GM03348 (cell line): ENCODE data around the gene FAM72A.
"Not testable (repeated sequence)": the region's sequence is repeated elsewhere in the genome, so short reads cannot be mapped to it uniquely, and the experiment has no call there.

Source experiments
- DNase-seq: peaks from one replicate; pipeline ENCODE4 v3.0.0; 2012; ENCODE audit warnings: low spot score

Gene FAM72A

DNA sequence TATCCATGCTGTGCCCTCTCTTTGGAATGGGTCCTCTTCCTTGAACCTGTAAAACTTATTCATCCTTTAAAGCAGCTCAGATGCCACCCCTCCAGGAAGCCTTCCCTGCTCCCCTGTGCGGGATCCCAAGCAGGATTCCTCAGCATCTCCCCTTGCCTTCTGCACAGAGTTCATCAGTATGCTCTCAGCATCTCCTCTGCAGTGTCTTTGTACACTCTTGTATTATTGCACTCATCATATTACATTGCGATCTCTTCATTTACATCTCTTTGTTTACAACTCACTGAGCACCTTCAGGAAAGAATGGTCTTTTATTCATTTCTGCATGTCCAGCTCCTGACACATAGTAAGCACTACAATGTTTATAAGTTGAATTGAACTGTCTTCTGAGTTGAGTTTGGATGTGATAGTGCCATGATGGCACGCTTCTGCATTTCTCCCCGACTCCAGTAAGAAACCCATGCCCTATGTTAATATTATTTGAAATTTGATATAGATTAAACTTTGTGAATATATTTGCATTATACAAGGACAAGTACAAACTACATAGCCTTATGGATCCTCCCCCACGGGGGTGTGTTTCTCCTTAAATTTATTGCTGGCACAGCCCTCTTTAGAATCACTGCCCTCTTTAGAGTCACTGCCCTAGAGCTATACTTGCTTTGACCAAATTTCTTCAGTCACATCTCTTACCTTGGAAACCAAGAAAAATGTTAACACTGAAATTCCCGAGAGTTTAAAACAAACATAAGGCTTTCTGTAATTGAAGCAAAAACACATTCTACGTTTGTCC is 13.2 kb upstream of the FAM72A start:
- DNase-seq, result not testable (repeated sequence)

- DNase-seq, result not testable (repeated sequence)
These were observed 8.2 kb upstream of the FAM72A start for GRCh38 chr1:206210802-206211201.

DNA sequence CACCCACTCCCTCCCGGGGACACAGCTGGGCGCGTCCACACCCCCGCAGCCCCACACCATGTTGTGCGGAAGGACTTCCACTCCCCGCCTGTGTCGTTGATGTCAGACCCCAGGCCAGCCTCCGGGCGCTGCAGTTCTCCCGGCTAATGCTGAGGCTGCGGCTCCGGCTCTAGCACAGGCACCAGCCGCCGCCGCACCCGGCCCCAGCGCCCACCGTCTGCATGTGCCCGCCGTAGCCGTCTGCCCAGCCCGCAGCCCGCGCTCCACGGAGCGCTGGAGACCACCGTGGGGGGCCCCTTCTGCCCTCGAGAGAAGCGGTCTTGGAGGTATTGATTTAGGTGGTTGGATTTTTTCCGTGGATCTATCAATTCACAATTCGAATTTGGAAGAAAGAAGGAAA is 2.9 kb upstream of the FAM72A start:
- DNase-seq, result not testable (repeated sequence)

- DNase-seq, result not testable (repeated sequence)
These were observed 2.2 kb upstream of the FAM72A start for GRCh38 chr1:206204871-206205270.

- not testable (repeated sequence) for DNase-seq
These were observed 1.5 kb upstream of the FAM72A start for GRCh38 chr1:206204159-206204511.

DNA sequence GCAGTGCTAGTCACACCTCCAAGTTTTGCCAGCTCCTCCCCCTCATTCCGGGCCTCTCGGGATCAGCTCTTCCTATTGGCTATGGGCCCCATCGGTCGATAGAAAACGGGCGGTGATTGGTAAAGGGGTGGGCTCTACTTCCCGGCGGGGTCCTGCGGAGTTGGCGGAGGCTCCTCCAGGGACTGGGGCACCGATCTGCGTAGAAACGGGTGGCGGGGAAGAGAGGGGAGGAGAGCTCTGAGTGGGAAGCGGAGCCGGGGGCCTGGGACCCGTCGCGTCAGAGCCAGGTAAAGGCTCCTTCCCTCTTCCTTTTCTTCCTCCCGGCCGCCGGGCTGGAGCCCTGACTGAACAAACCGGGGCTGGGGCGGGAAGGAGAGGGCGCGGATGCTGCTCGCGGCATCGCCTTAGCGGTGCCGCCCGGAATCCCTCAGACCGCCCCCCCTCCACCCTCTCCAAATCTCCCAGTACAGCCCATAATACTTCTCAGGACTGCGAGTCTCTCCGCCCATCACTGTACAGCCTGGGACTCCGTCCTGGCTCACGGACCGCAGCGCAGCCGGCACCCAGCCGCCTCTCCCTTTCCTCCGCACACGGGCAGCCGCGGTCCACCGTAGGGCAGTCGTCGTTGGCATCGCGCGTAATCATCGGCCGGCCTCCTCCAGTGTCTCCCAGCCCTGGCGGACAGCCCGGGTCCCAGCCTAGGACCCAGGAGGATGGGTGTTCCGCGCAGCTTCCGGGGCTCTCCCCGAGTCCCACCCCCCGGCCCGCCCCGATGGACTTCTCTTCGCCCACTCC is 922 bp upstream of the FAM72A start, which contains the start of gene SRGAP2:
Gene SRGAP2, plus strand, starts transcription at position 178 of the 795 bp plus-strand sequence. CDS start 2,430 bp downstream, outside the sequence.
- not testable (repeated sequence) for DNase-seq

GRCh38 chr1:206196748-206197424 is 5.8 kb downstream of the FAM72A start:
- DNase-seq, result not testable (repeated sequence)

- not testable (repeated sequence) for DNase-seq
These were observed 7.5 kb downstream of the FAM72A start for GRCh38 chr1:206195182-206195581.

- not testable (repeated sequence) for DNase-seq
These were observed 15.8 kb downstream of the FAM72A start for GRCh38 chr1:206186826-206187225.

DNA sequence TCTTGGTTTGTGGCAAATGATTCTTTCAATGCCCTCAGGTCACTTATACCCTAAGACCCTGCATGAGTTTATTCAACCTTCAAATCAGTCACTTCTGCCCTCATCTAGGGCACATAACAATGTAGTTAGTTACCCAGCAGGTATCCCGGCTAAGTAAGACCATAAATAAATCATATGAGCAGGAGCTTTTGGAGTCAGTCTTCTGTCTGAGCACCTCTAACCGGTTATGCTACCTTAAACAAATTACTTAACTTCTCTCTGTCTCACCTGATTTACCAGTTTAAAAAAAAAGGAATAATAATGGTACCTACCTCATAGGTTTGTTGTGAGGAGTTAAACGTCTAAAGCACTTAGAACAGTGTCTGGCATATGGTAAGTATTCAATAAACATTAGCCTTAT is 16.9 kb downstream of the FAM72A start:
- not testable (repeated sequence) for DNase-seq

GRCh38 chr1:206183788-206184187 is 18.9 kb downstream of the FAM72A start:
- DNase-seq, result not testable (repeated sequence)

GRCh38 chr1:206182368-206183317 is 20.0 kb downstream of the FAM72A start:
- not testable (repeated sequence) for DNase-seq

DNA sequence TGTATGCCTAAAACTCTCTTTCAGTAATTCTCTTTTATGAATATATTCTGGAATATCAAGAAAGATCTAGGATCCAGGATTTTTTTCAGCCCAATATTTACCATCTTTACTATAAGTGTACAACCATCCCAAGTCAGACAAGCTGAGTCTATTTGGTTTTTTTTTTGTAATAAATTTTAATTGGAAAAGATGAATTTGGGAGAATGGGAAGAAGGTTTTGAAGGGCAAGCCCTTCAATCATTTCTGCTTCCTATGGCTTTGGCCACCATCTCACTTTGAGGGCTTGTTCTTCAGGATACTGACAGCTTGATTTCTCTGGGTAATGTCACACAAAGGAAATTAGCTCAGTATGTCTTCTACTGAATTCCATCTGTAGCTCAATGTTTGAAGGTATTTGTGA is 23.0 kb downstream of the FAM72A start:
- not testable (repeated sequence) for DNase-seq

- not testable (repeated sequence) for DNase-seq
These were observed 24.3 kb downstream of the FAM72A start for GRCh38 chr1:206178061-206178989.

DNA sequence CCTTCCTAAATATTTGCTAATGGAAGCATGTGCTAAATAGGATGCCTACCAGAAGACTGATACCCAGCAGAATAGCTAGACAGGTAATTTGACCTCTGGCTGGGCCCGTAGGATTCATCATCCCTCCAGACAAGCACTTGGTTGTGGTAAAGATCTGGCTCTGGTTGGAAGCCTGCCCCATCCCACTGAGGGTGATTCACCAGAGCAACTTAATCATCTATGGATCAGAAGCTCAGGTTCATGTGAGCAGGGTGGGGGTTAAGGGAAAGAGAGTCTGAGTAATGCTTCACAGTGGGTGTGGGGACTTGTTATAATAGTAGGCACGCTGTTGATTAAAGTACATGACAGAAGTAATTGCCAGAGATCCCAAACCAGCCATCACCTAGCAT is 26.5 kb downstream of the FAM72A start:
- DNase-seq, result not testable (repeated sequence)

- peak; percentile 4 for DNase-seq
These were observed 27.1 kb downstream of the FAM72A start for GRCh38 chr1:206175459-206176113.

DNA sequence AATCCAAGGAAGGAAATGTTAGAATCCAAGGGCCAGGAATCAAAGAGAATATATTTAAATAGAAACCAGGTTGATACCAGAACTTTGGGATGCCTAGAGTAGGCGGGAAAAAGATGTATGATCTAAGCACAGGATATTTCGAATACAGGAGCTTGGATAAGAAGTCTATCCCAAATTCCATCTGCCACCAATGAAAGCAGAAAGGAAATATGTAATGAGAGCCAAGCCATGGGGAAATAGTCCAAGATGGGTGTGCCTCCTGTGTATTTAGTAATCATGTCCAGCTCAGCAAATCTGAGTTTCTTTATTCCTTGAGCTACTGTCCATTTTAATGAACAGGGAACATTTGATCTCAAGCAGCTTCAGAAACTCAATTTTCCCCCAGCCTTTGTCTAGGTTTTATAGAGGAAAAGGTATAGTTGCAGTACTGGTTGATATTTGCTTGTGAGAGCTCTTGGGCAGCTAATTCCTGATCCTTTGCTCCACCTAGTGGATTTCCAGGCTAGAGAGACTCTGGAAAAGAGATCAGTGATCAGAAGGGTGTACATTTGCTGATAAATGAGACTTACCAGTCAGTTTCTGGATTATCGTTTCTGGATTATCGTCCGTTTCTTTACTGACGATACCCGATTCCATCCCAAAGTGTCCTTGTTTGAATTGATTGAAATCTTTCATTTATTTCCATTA is 28.3 kb downstream of the FAM72A start:
- not testable (repeated sequence) for DNase-seq

- not testable (repeated sequence) for DNase-seq
These were observed 29.4 kb downstream of the FAM72A start for GRCh38 chr1:206173110-206173719.
